ENCODE results near the gene HSP90AA1. TPM values are rescaled to one million over a fixed set of nuclear protein-coding genes. Genes with fewer than 3 reads are reported as not detected.

Gene HSP90AA1
- total RNA-seq, 1 experiment from 2014 or later: 842 TPM

GRCh38 chr14:102125546-102125945, 38.7 kb upstream of the HSP90AA1 start:
- H3K4me1 Mint-ChIP-seq: peaks cover 20% of the 10 kb centered on the region
- ChIA-PET POLR2A (interaction anchor here (0.6 to 1.1 kb wide), 2 partner anchors 14 to 151 kb away, joined by 3 to 4 read pairs; partner anchors contain the start of gene WDR20), CTCF (no interaction called here)
- TF ChIP-seq AR (CRISPR knock-in tag; IDR thresholded peaks at IDR 0.05) (no peak), KAT7 (CRISPR knock-in tag; IDR thresholded peaks at IDR 0.05; ENCODE audit: borderline replicate concordance) (no peak), ATF1 (CRISPR knock-in tag; IDR thresholded peaks at IDR 0.05) (no peak), MYBL2 (CRISPR knock-in tag; IDR thresholded peaks at IDR 0.05) (no peak), GRHL2 (CRISPR knock-in tag; IDR thresholded peaks at IDR 0.05; ENCODE audit: insufficient replicate concordance, severe bottlenecking) (no peak), ZNF219 (CRISPR knock-in tag; IDR thresholded peaks at IDR 0.05; ENCODE audit: borderline replicate concordance) (no peak), TEAD1 (CRISPR knock-in tag; IDR thresholded peaks at IDR 0.05) (no peak), GTF2I (CRISPR knock-in tag; conservative IDR thresholded peaks at IDR 0.05) (no peak), ZNF281 (CRISPR knock-in tag; IDR thresholded peaks at IDR 0.05) (no peak), FOXP1 (CRISPR knock-in tag; IDR thresholded peaks at IDR 0.05; ENCODE audit: borderline replicate concordance) (no peak), CREM (CRISPR knock-in tag; IDR thresholded peaks at IDR 0.05) (no peak), SMAD3 (CRISPR knock-in tag; IDR thresholded peaks at IDR 0.05; ENCODE audit: borderline replicate concordance) (no peak), NR2C2 (CRISPR knock-in tag; IDR thresholded peaks at IDR 0.05) (no peak)
- TF ChIP-seq, protein P1, sequence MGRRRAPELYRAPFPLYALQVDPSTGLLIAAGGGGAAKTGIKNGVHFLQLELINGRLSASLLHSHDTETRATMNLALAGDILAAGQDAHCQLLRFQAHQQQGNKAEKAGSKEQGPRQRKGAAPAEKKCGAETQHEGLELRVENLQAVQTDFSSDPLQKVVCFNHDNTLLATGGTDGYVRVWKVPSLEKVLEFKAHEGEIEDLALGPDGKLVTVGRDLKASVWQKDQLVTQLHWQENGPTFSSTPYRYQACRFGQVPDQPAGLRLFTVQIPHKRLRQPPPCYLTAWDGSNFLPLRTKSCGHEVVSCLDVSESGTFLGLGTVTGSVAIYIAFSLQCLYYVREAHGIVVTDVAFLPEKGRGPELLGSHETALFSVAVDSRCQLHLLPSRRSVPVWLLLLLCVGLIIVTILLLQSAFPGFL (CRISPR knock-in tag; IDR thresholded peaks at IDR 0.05; ENCODE audit: borderline replicate concordance): no peak
- TF ChIP-seq, protein P2, sequence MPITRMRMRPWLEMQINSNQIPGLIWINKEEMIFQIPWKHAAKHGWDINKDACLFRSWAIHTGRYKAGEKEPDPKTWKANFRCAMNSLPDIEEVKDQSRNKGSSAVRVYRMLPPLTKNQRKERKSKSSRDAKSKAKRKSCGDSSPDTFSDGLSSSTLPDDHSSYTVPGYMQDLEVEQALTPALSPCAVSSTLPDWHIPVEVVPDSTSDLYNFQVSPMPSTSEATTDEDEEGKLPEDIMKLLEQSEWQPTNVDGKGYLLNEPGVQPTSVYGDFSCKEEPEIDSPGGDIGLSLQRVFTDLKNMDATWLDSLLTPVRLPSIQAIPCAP (CRISPR knock-in tag; IDR thresholded peaks at IDR 0.05): no peak
- TF ChIP-seq, protein P3, sequence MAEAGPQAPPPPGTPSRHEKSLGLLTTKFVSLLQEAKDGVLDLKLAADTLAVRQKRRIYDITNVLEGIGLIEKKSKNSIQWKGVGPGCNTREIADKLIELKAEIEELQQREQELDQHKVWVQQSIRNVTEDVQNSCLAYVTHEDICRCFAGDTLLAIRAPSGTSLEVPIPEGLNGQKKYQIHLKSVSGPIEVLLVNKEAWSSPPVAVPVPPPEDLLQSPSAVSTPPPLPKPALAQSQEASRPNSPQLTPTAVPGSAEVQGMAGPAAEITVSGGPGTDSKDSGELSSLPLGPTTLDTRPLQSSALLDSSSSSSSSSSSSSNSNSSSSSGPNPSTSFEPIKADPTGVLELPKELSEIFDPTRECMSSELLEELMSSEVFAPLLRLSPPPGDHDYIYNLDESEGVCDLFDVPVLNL (CRISPR knock-in tag; IDR thresholded peaks at IDR 0.05; ENCODE audit: borderline replicate concordance, low read depth): no peak
- TF ChIP-seq, protein P4, sequence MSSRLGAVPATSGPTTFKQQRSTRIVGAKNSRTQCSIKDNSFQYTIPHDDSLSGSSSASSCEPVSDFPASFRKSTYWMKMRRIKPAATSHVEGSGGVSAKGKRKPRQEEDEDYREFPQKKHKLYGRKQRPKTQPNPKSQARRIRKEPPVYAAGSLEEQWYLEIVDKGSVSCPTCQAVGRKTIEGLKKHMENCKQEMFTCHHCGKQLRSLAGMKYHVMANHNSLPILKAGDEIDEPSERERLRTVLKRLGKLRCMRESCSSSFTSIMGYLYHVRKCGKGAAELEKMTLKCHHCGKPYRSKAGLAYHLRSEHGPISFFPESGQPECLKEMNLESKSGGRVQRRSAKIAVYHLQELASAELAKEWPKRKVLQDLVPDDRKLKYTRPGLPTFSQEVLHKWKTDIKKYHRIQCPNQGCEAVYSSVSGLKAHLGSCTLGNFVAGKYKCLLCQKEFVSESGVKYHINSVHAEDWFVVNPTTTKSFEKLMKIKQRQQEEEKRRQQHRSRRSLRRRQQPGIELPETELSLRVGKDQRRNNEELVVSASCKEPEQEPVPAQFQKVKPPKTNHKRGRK (CRISPR knock-in tag; IDR thresholded peaks at IDR 0.05; ENCODE audit: borderline replicate concordance): no peak
- peak overlapping the region; percentile 38 for H3K27ac Mint-ChIP-seq
- H3K4me3 Mint-ChIP-seq: no peak overlapping the region
- no peaks in the 10 kb centered on the region for H3K36me3 Mint-ChIP-seq
- peaks cover 6% of the 10 kb centered on the region; the same call in 1 of the 2 replicates for H3K9me3 Mint-ChIP-seq
- DNase-seq (ENCODE audit: low spot score) (no peak), ATAC-seq (peak; percentile 22; the same call in 1 of the 2 replicates)
- H3K27me3 Mint-ChIP-seq (ENCODE audit: low read depth): no peaks in the 10 kb centered on the region
